Measurements from ENCODE around the gene RAVER1. TPM values are rescaled to one million over a fixed set of nuclear protein-coding genes. Genes with fewer than 3 reads are reported as not detected.

Gene RAVER1
- total and polyA plus RNA-seq, 8 donors, result 3.3 to 74.7 (median 12.8) TPM

DNA sequence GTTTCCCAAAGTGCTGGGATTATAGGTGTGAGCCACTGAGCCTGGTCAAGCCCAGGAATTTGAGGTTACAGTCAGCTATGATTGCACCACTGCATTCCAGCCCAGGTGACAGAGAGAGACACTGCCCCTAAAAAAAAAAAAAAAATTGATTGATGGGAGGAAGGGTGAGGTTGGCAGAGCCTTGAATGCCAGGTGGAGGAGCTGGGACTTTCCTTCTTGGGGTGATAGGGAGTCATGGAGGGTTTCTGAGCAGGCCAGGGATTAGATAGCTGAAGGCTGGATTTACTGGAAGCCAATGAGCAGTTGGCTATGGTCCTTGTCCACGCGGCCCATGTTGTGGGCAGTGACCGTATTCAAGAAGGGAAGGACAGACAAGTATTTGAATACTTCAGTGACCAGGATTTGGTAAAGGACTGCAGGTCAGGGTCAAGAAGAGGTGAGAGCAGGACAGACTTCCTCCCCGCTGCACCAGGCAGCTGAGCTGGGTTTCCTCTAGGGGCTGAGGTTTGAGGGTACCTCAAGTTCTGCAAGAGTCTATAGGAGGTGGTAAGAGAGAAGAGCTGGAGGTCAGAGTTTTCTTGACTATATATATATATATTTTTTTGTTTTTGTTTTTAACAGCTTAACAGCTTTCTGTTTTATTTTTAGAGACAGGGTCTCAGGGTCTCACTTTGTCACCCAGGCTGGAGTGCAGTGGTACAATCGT, 53.4 kb downstream of the RAVER1 start:
- peaks cover 0 to 24% (median 0%) of the 10 kb centered on the region in 3 donors for H3K27me3 ChIP-seq
- H3K9me3 ChIP-seq, result no peaks in the 10 kb centered on the region
- WGBS, 5 donors, result 75 to 87% (median 81%) methylated on average over 5 of the region's 5 CpGs
- TF ChIP-seq EP300 (IDR thresholded peaks at IDR 0.05) (no peak), POLR2A (IDR thresholded peaks at IDR 0.05) (no peak), POLR2AphosphoS5 (IDR thresholded peaks at IDR 0.05) (no peak)
- TF ChIP-seq, protein P1, sequence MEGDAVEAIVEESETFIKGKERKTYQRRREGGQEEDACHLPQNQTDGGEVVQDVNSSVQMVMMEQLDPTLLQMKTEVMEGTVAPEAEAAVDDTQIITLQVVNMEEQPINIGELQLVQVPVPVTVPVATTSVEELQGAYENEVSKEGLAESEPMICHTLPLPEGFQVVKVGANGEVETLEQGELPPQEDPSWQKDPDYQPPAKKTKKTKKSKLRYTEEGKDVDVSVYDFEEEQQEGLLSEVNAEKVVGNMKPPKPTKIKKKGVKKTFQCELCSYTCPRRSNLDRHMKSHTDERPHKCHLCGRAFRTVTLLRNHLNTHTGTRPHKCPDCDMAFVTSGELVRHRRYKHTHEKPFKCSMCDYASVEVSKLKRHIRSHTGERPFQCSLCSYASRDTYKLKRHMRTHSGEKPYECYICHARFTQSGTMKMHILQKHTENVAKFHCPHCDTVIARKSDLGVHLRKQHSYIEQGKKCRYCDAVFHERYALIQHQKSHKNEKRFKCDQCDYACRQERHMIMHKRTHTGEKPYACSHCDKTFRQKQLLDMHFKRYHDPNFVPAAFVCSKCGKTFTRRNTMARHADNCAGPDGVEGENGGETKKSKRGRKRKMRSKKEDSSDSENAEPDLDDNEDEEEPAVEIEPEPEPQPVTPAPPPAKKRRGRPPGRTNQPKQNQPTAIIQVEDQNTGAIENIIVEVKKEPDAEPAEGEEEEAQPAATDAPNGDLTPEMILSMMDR (IDR thresholded peaks at IDR 0.05), result no peak
- H3K4me3 ChIP-seq, result no peak overlapping the region
- H3K36me3 ChIP-seq, result peaks cover 18 to 98% (median 56%) of the 10 kb centered on the region in 4 donors
- intact Hi-C loops (cut with DNase I; ENCODE audit: low total_unique reads), result no loop called here
- peaks cover 0 to 6% (median under 1%) of the 10 kb centered on the region in 4 donors for H3K4me1 ChIP-seq
- DNase-seq, result no peak
- H3K27ac ChIP-seq, result no peak overlapping the region

DNA sequence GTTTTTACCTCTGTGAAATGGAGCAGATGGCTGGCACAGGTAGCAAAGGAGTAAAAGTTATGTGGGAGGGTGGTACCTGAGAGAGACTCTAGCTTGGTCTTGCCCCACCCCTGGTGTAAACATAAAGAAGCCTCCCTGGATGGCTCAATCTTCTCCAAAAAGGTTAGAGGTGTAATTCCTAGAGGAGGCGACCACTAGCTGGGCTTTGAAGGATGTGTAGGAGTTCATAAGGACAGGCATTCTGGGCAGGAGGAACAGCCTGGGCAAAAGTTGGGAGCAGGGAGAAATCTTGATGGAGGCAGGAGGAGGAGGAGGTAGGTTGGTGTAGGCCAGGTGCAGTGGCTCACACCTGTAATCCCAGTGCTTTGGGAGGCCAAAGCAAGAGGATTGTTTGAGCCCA, 54.4 kb downstream of the RAVER1 start:
- Histone ChIP-seq H3K27me3 (peaks cover 0 to 14% (median 0%) of the 10 kb centered on the region in 3 donors), H3K4me1 (peaks cover 0 to 7% (median 3%) of the 10 kb centered on the region in 4 donors), H3K27ac (no peak overlapping the region), H3K36me3 (peaks cover 11 to 97% (median 52%) of the 10 kb centered on the region in 4 donors), H3K4me3 (no peak overlapping the region), H3K9me3 (no peaks in the 10 kb centered on the region)
- 83 to 100% (median 94%) methylated on average over 1 of the region's 1 CpG for WGBS, 5 donors
- TF ChIP-seq EP300 (IDR thresholded peaks at IDR 0.05), result no peak
- TF ChIP-seq POLR2AphosphoS5 (IDR thresholded peaks at IDR 0.05), result no peak
- TF ChIP-seq, protein P1 (IDR thresholded peaks at IDR 0.05), result no peak
- TF ChIP-seq POLR2A (IDR thresholded peaks at IDR 0.05), result no peak
- DNase-seq, result no peak
- intact Hi-C loops (cut with DNase I; ENCODE audit: low total_unique reads), result no loop called here

DNA sequence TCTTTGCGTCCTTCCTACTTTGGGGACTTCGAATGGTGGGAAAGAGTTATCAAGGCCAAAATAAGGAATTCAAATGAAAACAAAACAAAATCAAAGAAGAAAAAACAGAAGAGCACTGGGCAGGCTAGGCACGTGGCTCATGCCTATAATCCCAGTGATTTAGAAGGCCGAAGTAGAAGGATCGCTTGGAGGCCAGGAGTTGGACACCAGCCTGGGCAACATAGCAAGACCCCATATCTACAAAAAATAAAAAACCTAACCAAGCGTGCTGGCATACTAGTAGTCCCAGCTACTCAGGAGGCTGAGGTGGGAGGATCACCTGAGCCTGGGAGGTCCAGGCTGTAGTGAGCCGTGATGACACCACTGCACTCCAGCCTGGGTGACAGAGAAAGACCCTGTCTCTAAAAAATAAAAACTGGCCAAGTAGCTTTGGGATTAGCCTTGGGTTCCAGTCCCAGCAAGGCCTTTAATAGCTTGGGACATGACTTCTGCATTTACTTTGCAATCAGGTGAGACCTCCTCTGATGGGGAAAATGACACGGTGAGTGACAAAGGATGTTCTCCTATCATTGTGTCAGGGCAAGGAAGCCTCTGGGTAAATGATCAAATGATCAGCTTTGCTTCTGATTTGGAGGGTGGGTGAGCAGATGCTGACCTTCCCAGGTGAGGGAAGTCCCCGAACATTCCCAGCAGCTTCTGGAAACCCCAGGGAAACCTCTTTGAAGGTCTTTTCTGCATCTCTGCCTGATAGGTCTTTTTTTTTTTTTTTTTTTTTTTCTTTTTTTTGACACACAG, 55.3 kb downstream of the RAVER1 start:
- no peak for DNase-seq
- TF ChIP-seq POLR2AphosphoS5 (IDR thresholded peaks at IDR 0.05), result no peak
- TF ChIP-seq, protein P1 (IDR thresholded peaks at IDR 0.05), result no peak
- no peak for TF ChIP-seq EP300 (IDR thresholded peaks at IDR 0.05)
- TF ChIP-seq POLR2A (IDR thresholded peaks at IDR 0.05), result no peak
- no peaks in the 10 kb centered on the region for H3K9me3 ChIP-seq
- intact Hi-C loops (cut with DNase I; ENCODE audit: low total_unique reads), result no loop called here
- H3K36me3 ChIP-seq, result peaks cover 6 to 88% (median 43%) of the 10 kb centered on the region in 4 donors
- H3K27ac ChIP-seq, result no peak overlapping the region
- 84 to 89% (median 85%) methylated on average over 9 of the region's 9 CpGs for WGBS, 5 donors
- H3K27me3 ChIP-seq, result peaks cover 0 to 7% (median 0%) of the 10 kb centered on the region in 3 donors
- H3K4me1 ChIP-seq, result peaks cover 0 to 14% (median 3%) of the 10 kb centered on the region in 4 donors
- no peak overlapping the region for H3K4me3 ChIP-seq

DNA sequence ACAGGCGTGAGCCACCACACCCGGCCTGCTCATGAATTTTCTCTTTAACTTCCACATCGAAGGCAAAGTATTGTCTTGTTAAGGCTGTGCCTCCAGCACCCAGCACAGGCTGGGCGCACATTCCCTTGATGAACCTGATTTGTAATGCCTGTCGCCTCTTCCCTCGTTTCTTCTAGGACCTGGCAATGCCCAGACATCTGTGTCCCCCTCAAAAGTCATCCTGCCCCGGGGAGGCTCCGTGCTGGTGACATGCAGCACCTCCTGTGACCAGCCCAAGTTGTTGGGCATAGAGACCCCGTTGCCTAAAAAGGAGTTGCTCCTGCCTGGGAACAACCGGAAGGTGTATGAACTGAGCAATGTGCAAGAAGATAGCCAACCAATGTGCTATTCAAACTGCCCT, 58.7 kb downstream of the RAVER1 start:
- TF ChIP-seq EP300 (IDR thresholded peaks at IDR 0.05) (no peak), POLR2AphosphoS5 (IDR thresholded peaks at IDR 0.05) (no peak), POLR2A (IDR thresholded peaks at IDR 0.05) (no peak)
- TF ChIP-seq, protein P1 (IDR thresholded peaks at IDR 0.05), result no peak
- DNase-seq, result no peak
- intact Hi-C loops (cut with DNase I; ENCODE audit: low total_unique reads), result no loop called here
- Histone ChIP-seq H3K4me3 (peak overlapping the region in 1 of 4 donors; percentile 68), H3K4me1 (peaks cover 15 to 36% (median 27%) of the 10 kb centered on the region in 4 donors), H3K9me3 (no peaks in the 10 kb centered on the region), H3K36me3 (peaks cover 6 to 56% (median 28%) of the 10 kb centered on the region in 4 donors), H3K27me3 (peaks cover 0 to 32% (median 0%) of the 10 kb centered on the region in 3 donors), H3K27ac (no peak overlapping the region)
- 82 to 93% (median 90%) methylated on average over 10 of the region's 10 CpGs for WGBS, 5 donors

Measured in stomach (tissue), 9 donors.